TTC549 (cell line): ENCODE data around the gene MARS1.

Experiments
- FAIRE-seq: peaks from 2 replicates; lab custom pipeline; 2012; peaks lifted over from hg19 to GRCh38; lab: Jason Lieb, UNC

MARS1 gene

GRCh38 chr12:57518176-57518919 lies 30.5 kb downstream of the MARS1 start:
- FAIRE-seq: no peak

- FAIRE-seq: no peak
Observed at GRCh38 chr12:57518920-57519795, 31.3 kb downstream of the MARS1 start.

- no peak for FAIRE-seq
Observed at GRCh38 chr12:57519796-57520052, 31.9 kb downstream of the MARS1 start.

- FAIRE-seq: peak; percentile 82
Observed at GRCh38 chr12:57520053-57520818, 32.4 kb downstream of the MARS1 start, which contains the start of gene DDIT3. Gene DDIT3 (minus strand): TSS chr12:57520514. CDS start chr12:57517406, 3,108 bp downstream.

- FAIRE-seq: no peak
Observed at GRCh38 chr12:57521525-57522010, 33.7 kb downstream of the MARS1 start.

GRCh38 chr12:57522011-57522886 lies 34.4 kb downstream of the MARS1 start, which contains the start of gene MBD6:
Gene MBD6 (plus strand): TSS chr12:57522824. CDS start chr12:57524304, 1,480 bp downstream.
- no peak for FAIRE-seq

GRCh38 chr12:57522887-57523705 lies 35.2 kb downstream of the MARS1 start:
- no peak for FAIRE-seq

- no peak for FAIRE-seq
Observed at GRCh38 chr12:57523706-57524614, 36.1 kb downstream of the MARS1 start.

- no peak for FAIRE-seq
Observed at GRCh38 chr12:57524814-57525614, 37.1 kb downstream of the MARS1 start.

- FAIRE-seq: no peak
Observed at GRCh38 chr12:57525615-57526383, 37.9 kb downstream of the MARS1 start.

GRCh38 chr12:57526477-57527126 lies 38.7 kb downstream of the MARS1 start:
- FAIRE-seq: no peak

- FAIRE-seq: no peak
Observed at GRCh38 chr12:57527184-57527583, 39.3 kb downstream of the MARS1 start.

GRCh38 chr12:57528176-57528575 lies 40.3 kb downstream of the MARS1 start:
- no peak for FAIRE-seq

- no peak for FAIRE-seq
Observed at GRCh38 chr12:57528831-57529555, 41.1 kb downstream of the MARS1 start.

GRCh38 chr12:57529831-57530230 lies 42.0 kb downstream of the MARS1 start:
- FAIRE-seq: no peak

GRCh38 chr12:57530396-57531142 lies 42.7 kb downstream of the MARS1 start:
- no peak for FAIRE-seq
